Measurements from ENCODE around the gene TCF3.

Gene TCF3

DNA sequence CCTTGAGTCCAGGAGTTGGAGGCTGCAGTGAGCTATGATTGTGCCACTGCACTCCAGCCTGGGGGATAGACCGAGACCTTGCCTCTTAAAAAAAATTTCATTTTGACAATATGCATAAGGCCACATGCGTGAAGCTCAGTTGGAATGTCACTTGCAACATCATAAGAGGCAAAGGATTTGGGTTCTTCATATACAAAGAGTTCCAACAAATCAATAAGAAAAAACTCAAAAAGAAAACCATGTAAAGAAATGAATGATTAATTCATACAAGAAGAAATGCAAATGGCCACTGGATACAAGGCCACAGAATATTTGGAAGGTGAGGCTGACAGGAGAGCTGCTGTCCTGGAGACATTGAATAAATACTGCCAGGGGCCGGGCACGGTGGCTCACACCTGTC is 9.6 kb upstream of the TCF3 start:
- DNase-seq (ENCODE audit: low read depth): no peak
- H3K4me3 ChIP-seq (ENCODE audit: low read length): no peak overlapping the region
- TF ChIP-seq, protein P1, sequence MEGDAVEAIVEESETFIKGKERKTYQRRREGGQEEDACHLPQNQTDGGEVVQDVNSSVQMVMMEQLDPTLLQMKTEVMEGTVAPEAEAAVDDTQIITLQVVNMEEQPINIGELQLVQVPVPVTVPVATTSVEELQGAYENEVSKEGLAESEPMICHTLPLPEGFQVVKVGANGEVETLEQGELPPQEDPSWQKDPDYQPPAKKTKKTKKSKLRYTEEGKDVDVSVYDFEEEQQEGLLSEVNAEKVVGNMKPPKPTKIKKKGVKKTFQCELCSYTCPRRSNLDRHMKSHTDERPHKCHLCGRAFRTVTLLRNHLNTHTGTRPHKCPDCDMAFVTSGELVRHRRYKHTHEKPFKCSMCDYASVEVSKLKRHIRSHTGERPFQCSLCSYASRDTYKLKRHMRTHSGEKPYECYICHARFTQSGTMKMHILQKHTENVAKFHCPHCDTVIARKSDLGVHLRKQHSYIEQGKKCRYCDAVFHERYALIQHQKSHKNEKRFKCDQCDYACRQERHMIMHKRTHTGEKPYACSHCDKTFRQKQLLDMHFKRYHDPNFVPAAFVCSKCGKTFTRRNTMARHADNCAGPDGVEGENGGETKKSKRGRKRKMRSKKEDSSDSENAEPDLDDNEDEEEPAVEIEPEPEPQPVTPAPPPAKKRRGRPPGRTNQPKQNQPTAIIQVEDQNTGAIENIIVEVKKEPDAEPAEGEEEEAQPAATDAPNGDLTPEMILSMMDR (conservative IDR thresholded peaks at IDR 0.05; ENCODE audit: low read length): no peak

DNA sequence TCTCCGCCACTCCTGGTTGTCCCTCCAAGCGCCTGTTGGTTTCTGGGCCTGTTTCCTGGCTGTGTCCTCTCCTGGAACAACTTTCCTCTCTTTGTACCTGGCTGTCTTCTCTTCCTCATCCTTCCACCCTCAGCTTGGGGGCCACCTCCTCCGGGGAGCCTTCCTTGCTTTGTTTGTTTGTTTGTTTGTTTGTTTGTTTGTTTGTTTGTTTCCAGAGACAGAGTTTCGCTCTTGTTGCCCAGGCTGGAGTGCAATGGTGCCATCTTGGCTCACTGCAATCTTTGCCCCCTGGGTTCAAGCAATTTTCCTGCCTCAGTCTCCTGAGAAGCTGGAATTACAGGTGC is 6.6 kb upstream of the TCF3 start:
- DNase-seq (ENCODE audit: low read depth): no peak
- no peak overlapping the region for H3K4me3 ChIP-seq (ENCODE audit: low read length)
- TF ChIP-seq, protein P1 (conservative IDR thresholded peaks at IDR 0.05; ENCODE audit: low read length): no peak

DNA sequence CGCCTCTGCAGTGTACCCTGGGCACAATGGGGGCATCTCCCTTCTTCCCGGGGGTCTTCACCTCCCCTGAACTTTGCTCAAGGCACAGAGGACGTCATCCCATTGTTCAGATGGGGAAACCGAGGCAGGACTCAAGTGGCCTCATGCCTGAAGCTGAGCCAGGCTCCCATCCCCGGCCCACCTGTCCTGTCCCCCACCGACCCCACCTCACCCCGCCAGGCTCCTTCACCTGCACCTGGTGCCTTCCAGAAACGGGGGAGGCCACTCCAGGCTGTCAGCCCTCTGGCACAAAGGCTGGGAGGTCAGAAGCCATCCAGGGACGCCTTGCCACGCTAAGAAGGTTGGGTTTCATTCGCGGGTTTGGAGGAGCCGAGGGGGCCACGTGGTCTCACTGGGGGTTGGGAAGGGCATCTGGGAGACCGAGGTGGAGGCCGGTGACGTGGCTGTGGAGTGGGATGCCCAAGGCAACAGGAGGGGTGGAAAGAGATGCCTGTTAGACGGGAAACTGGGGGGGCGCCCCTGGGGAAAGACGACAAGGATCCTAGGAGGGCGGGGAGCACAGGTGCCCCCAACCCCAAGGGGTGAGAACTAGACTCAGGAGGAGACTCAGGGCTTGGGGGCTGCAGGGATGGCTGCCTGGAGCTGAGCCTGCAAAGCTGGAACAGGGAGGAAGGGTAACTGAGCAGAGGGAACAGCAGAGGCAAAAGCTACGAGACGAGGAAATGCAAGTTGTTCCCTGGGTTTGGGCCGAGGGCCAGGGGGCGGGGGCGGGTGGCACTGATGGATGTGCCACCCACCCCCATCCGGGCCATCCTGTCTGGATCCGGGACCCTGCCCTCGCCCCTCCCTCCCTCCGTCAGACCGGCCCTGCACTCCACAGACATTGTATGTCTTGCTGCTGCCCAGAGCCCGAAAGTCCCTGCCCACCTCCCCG is 6.0 kb upstream of the TCF3 start:
- no peak overlapping the region for H3K4me3 ChIP-seq (ENCODE audit: low read length)
- TF ChIP-seq, protein P1 (conservative IDR thresholded peaks at IDR 0.05; ENCODE audit: low read length): no peak
- DNase-seq (ENCODE audit: low read depth): no peak

DNA sequence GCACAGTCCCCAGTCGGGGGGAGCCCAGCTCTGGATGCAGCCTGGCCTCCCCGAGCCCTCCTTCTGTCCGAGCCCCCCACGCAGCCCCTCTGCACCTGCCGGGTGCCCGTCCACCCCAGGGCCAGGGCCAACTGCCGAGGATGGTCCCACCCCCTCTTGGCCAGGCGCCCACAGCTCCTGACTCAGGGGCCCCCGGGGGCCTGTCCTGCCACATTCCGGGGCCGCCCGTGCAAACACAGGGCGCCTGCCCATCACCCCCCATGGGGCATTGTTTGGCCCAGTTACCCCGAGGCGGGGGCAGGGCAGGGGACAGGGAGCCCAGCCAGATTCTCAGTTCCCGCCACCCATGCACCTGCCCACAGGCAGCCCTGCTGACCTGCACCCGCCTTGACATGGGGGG is 5.3 kb upstream of the TCF3 start:
- H3K4me3 ChIP-seq (ENCODE audit: low read length): no peak overlapping the region
- TF ChIP-seq, protein P1 (conservative IDR thresholded peaks at IDR 0.05; ENCODE audit: low read length): no peak
- no peak for DNase-seq (ENCODE audit: low read depth)

DNA sequence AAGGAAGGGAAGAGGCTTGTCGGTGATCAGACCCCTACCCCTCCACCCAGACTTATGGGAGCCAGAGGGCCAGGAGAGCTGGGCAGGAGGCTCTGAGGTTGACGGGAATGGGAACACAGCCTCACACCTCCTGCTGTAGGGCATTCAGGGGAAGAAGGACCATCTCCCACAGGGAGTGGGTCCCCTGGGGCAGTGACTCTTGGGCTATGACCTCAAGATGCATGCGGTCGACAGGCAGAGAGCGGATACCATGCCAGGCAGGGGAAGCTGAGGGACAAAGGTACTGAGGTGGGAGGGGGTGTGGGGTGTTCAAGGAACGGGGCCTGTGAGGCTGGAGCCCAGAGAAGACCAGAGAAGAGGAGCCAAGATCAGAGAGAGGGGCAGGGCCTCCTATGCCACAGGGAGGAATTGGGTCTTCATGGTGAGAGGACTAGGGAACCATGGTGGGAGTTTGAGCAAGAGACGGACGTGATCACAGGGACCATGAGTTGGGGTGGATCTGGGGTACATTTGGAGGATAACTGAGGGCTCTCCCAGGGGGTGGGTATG is 4.6 kb upstream of the TCF3 start:
- H3K4me3 ChIP-seq (ENCODE audit: low read length): no peak overlapping the region
- TF ChIP-seq, protein P1 (conservative IDR thresholded peaks at IDR 0.05; ENCODE audit: low read length): no peak
- DNase-seq (ENCODE audit: low read depth): no peak

DNA sequence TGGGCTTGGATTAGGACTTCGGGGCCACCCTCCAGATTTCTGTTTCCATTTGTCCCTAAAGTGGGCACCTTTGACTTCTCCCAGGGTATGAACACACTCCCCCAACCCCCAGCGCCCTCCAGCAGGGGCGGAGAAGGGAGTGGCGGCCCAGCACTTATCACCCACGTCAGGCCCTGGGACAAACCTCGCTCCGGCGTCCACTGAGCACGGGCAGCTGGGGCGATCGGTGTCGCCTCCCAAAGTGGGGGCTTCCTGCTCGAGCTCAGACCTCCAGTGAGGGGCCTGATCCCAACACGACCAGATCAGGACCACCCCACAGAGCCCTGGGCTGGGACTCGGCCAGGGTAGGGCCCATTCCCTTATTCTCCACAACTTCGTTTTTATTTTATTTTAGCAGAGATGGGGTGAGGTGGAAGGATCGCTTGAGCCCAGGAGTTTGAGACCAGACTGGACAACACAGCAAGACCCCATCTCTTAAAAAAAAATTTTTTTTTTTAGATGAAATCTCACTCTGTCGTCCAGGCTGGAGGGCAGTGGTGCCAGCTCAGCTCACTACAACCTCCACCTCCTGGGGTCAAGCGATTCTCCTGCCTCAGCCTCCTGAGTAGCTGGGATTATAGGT is 3.7 kb upstream of the TCF3 start:
- TF ChIP-seq, protein P1 (conservative IDR thresholded peaks at IDR 0.05; ENCODE audit: low read length): no peak
- no peak overlapping the region for H3K4me3 ChIP-seq (ENCODE audit: low read length)
- no peak for DNase-seq (ENCODE audit: low read depth)

Data from AG10803 (cell line).